Liver (tissue), 3 donors: ENCODE measurements around the gene FRYL.

Experiments used
- CTCF ChIP-seq: fragments of 150-350 bp; IDR thresholded peaks from 2 replicates; pipeline ENCODE4 v1.5.1; 2017; ENCODE audit warnings: improper control_type of control experiment, low read depth, low read length; ENCODE audit not compliant: missing input control
- GABPA ChIP-seq, 2 donors: IDR thresholded peaks in 1 of 2; conservative IDR thresholded peaks in 1 of 2; 2 replicates each; pipeline ENCODE4 v1.6.1; 2016; ENCODE audit warnings: antibody characterized with exemption in 2 of 2, mild to moderate bottlenecking in 1 of 2, moderate library complexity in 1 of 2
- HNF4G ChIP-seq: IDR thresholded peaks from 2 replicates; pipeline ENCODE4 v1.6.1; 2016; ENCODE audit warnings: antibody characterized with exemption
- JUND ChIP-seq, 2 donors: IDR thresholded peaks; 2 replicates each; pipeline ENCODE4 v1.6.1; 2016; ENCODE audit warnings: antibody characterized with exemption in 2 of 2
- REST ChIP-seq: IDR thresholded peaks from 2 replicates; pipeline ENCODE4 v1.6.1; 2016; ENCODE audit warnings: antibody characterized with exemption, mild to moderate bottlenecking
- TAF1 ChIP-seq: conservative IDR thresholded peaks from 2 replicates; pipeline ENCODE4 v1.6.1; 2016; ENCODE audit warnings: antibody characterized with exemption, mild to moderate bottlenecking
- donor health status: healthy.
- donor health status: healthy.

- TF ChIP-seq REST (no peak), CTCF (no peak), JUND (IDR thresholded peaks at IDR 0.05) (no peak), TAF1 (no peak), HNF4G (no peak), GABPA (IDR thresholded peaks at IDR 0.05 in 1 of 2, conservative IDR thresholded peaks at IDR 0.05 in 1 of 2) (no peak)
Observed at GRCh38 chr4:48748949-48749596, 31.0 kb downstream of the FRYL start.
